K562 (cell line): ENCODE data around the gene WDR64. TPM values are rescaled to one million over a fixed set of nuclear protein-coding genes. Genes with fewer than 3 reads are reported as not detected.

Experiments
- ATAC-seq: fragments of 200-7000 bp; cut with Tn5 transposase; 3 replicates; pipeline ENCODE4 v1.9.1; 2020; ENCODE audit warnings: moderate library complexity
- BruUV-seq: library from RNA; stranded (reverse); fragments of 400-500 nt; replicated peaks from 2 replicates; lab custom pipeline; 2021; lab: Mats Ljungman, UMichigan
- CTCF ChIA-PET: fragments of 300-600 bp; formaldehyde crosslinking; extraction: SDS; loops from one replicate; lab custom pipeline; 2021; ENCODE audit warnings: low intra/inter-chr PET ratio; lab: Yijun Ruan, JAX
- POLR2A ChIA-PET: fragments of 300-600, 350-650 bp; sonication (Branson Sonifier 250); formaldehyde crosslinking; extraction: SDS; loops from one replicate; lab custom pipeline; 2021; ENCODE audit warnings: antibody characterized with exemption, inconsistent platforms; lab: Yijun Ruan, JAX
- DNase-seq, 4 experiments: peaks; one replicate each; pipeline versions ENCODE4 v3.0.0 to v3.0.0-alpha.2; 2011 to 2018; ENCODE audit warnings: low spot score in 3 of 4, mixed read lengths in 3 of 4; ENCODE audit errors: extremely low read depth in 1 of 4
- FAIRE-seq: peaks from 2 replicates; lab custom pipeline; 2011; peaks lifted over from hg19 to GRCh38; lab: Jason Lieb, UNC
- H2AFZ ChIP-seq: 2 replicates; pipeline ENCODE4 v1.6.0; 2011; ENCODE audit warnings: low read depth, low read length, control low read depth, inconsistent platforms
- H3K27ac ChIP-seq: fragments of 200-600 bp; 3 replicates; pipeline ENCODE4 v1.8.0; 2011; ENCODE audit warnings: low read depth, mild to moderate bottlenecking, control low read depth, inconsistent platforms, low read length, moderate library complexity, mixed read lengths; ENCODE audit errors: extremely low read depth
- H3K27me3 ChIP-seq, 2 experiments: fragments of 300-600 bp in 1 of 2; 2 replicates in 1 of 2; 3 replicates in 1 of 2; pipeline versions ENCODE4 v1.6.0 to v1.8.0; 2011; ENCODE audit warnings: inconsistent platforms in 2 of 2, low read length in 2 of 2, mild to moderate bottlenecking in 1 of 2, mixed read lengths in 1 of 2, moderate library complexity in 1 of 2; ENCODE audit not compliant: control insufficient read depth in 2 of 2, insufficient read depth in 2 of 2
- H3K36me3 ChIP-seq: fragments of 300-600 bp; 3 replicates; pipeline ENCODE4 v1.8.0; 2011; ENCODE audit warnings: mild to moderate bottlenecking, low read length, inconsistent platforms; ENCODE audit not compliant: control insufficient read depth, insufficient read depth
- H3K4me1 ChIP-seq, 2 experiments: fragments of 200-600 bp in 1 of 2; replicated peaks in 1 of 2; 2 replicates in 1 of 2; 3 replicates in 1 of 2; pipeline versions ENCODE4 v1.5.1 to v1.8.0; 2011; ENCODE audit warnings: inconsistent platforms in 2 of 2, low read length in 2 of 2, mild to moderate bottlenecking in 1 of 2, mixed read lengths in 1 of 2, moderate library complexity in 1 of 2; ENCODE audit not compliant: control insufficient read depth in 2 of 2, insufficient read depth in 2 of 2
- H3K4me2 ChIP-seq: 2 replicates; pipeline ENCODE4 v1.6.1; 2011; ENCODE audit warnings: low read length, control low read depth, inconsistent platforms, mixed read lengths; ENCODE audit not compliant: insufficient read depth
- H3K4me3 ChIP-seq: fragments of 200-600 bp; sonication (generic), shearing (Covaris generic); 2 replicates; pipeline ENCODE4 v1.5.1; 2016; ENCODE audit warnings: control low read depth, inconsistent platforms
- H3K79me2 ChIP-seq: fragments of 200-600 bp; 3 replicates; pipeline ENCODE4 v1.8.0; 2011; ENCODE audit warnings: low read length, inconsistent platforms; ENCODE audit not compliant: control insufficient read depth, insufficient read depth
- H3K9ac ChIP-seq, 2 experiments: 2 replicates each; pipeline versions ENCODE4 v1.6.0 to v1.6.1; 2011; ENCODE audit warnings: low read depth in 2 of 2, low read length in 2 of 2, control low read depth in 1 of 2, inconsistent platforms in 1 of 2, mild to moderate bottlenecking in 1 of 2, mixed read lengths in 1 of 2; ENCODE audit not compliant: insufficient read depth in 1 of 2
- H3K9me1 ChIP-seq: one replicate; pipeline ENCODE4 v1.6.0; 2011; ENCODE audit warnings: inconsistent platforms, mild to moderate bottlenecking, low read length, moderate library complexity; ENCODE audit not compliant: control insufficient read depth, insufficient read depth
- H3K9me3 ChIP-seq: replicated peaks from 2 replicates; pipeline ENCODE4 v1.5.1; 2011; ENCODE audit warnings: low read depth, low read length, inconsistent platforms; ENCODE audit not compliant: control insufficient read depth, insufficient read depth
- H4K20me1 ChIP-seq: replicated peaks from 2 replicates; pipeline ENCODE4 v1.6.1; 2011; ENCODE audit warnings: low read length, inconsistent platforms, mixed read lengths; ENCODE audit not compliant: control insufficient read depth, insufficient read depth
- ARID1B ChIP-seq: fragments of 450-650 bp; IDR thresholded peaks from 2 replicates; pipeline ENCODE4 v1.6.1; 2016; ENCODE audit warnings: antibody characterized with exemption, mild to moderate bottlenecking, inconsistent platforms
- CTBP1 ChIP-seq: fragments of 450-650 bp; IDR thresholded peaks from 2 replicates; pipeline ENCODE4 v1.6.1; 2016; ENCODE audit warnings: borderline replicate concordance
- GABPB1 ChIP-seq: sonication (generic); formaldehyde crosslinking; IDR thresholded peaks from 2 replicates; pipeline ENCODE4 v1.8.0; 2022; ENCODE audit warnings: mild to moderate bottlenecking, missing genetic modification reagents
- KDM1A ChIP-seq, 2 experiments: fragments of 450-650 bp; IDR thresholded peaks; 2 replicates each; pipeline ENCODE4 v1.6.1; 2016; ENCODE audit warnings: mild to moderate bottlenecking in 2 of 2
- L3MBTL2 ChIP-seq: fragments of 450-650 bp; IDR thresholded peaks from 2 replicates; pipeline ENCODE4 v1.6.1; 2016; ENCODE audit warnings: mild to moderate bottlenecking, moderate library complexity
- MCM5 ChIP-seq: fragments of 450-650 bp; IDR thresholded peaks from 2 replicates; pipeline ENCODE4 v1.6.1; 2016; ENCODE audit warnings: low read depth
- MGA ChIP-seq: fragments of 450-650 bp; IDR thresholded peaks from 2 replicates; pipeline ENCODE4 v1.6.1; 2016; ENCODE audit warnings: mild to moderate bottlenecking, moderate library complexity
- PCBP2 ChIP-seq: fragments of 200-400 bp; formaldehyde crosslinking; IDR thresholded peaks from 2 replicates; pipeline ENCODE4 v1.6.1; 2018; ENCODE audit warnings: low read length, low read depth, mild to moderate bottlenecking, moderate library complexity; ENCODE audit not compliant: poor library complexity, severe bottlenecking
- PHF20 ChIP-seq: fragments of 450-650 bp; IDR thresholded peaks from 2 replicates; pipeline ENCODE4 v1.6.1; 2018; ENCODE audit not compliant: partially characterized antibody
- RBM22 ChIP-seq: fragments of 200-400 bp; formaldehyde crosslinking; IDR thresholded peaks from 2 replicates; pipeline ENCODE4 v1.6.1; 2018; ENCODE audit warnings: low read length, low read depth; ENCODE audit not compliant: poor library complexity, severe bottlenecking
- SOX6 ChIP-seq: fragments of 450-650 bp; IDR thresholded peaks from 2 replicates; pipeline ENCODE4 v1.6.1; 2014; ENCODE audit warnings: mild to moderate bottlenecking
- WGBS: fragments of 100-300 bp; shearing (Covaris generic); methylation state at CpG from one replicate; pipeline ENCODE4 v1.1.6; 2016; ENCODE audit warnings: low coverage, mixed read lengths; ENCODE audit not compliant: insufficient coverage; ENCODE audit errors: missing lambda C conversion rate; 5-methylcytosine and 5-hydroxymethylcytosine counted together
- in situ Hi-C: fragments of 300-500 bp; cut with MboI; formaldehyde crosslinking; loops from 4 replicates; pipeline ENCODE4 v1.15.0; 2018; ENCODE audit warnings: inconsistent platforms, mixed read lengths
- intact Hi-C: fragments of 100-400 bp; cut with micrococcal nuclease; formaldehyde crosslinking; loops from 2 replicates; pipeline ENCODE4 v1.14.2; 2022
- polyA plus RNA-seq, 8 experiments: library from polyadenylated mRNA; depleted of rRNA in 4 of 8; stranded (reverse) in 5 of 8; unstranded in 3 of 8; fragments of >200 nt; fragmentation: Nextera tagmentation in 2 of 8; fragmentation: Illumina TruSeq in 1 of 8; extraction: Ambion mirVana in 2 of 8; extraction: Trizol in 1 of 8; gene quantifications; 2 replicates each; pipeline versions ENCODE4 v1.2.1 to v1.2.3, GENCODE V29; 2011 to 2014; ENCODE audit warnings: inconsistent platforms in 1 of 8, missing spikeins in 1 of 8
- total RNA-seq, 7 experiments: library from RNA; depleted of rRNA in 6 of 7; stranded (reverse); fragments of >200 nt in 6 of 7; fragmentation: Illumina TruSeq in 2 of 7; extraction: Trizol in 2 of 7; gene quantifications; 2 replicates each; pipeline versions ENCODE4 v1.2.1 to v1.2.3, GENCODE V29; 2011 to 2021; ENCODE audit warnings: low replicate concordance in 1 of 7

WDR64 gene
- total and polyA plus RNA-seq, 9 of the 15 experiments (the other 6 are each of a cell fraction or from before 2014, with no cell fraction given), result 0.06 to 0.29 (median 0.19) TPM; not detected in 5

GRCh38 chr1:241817956-241818612 lies 166.0 kb downstream of the WDR64 start:
- POLR2A ChIA-PET, result no interaction called here
- DNase-seq (no peak), FAIRE-seq (peak; percentile 23), ATAC-seq (peak; percentile 71)
- no peaks in the 10 kb centered on the region for H3K27me3 ChIP-seq
- H2AFZ ChIP-seq, result peak overlapping the region; percentile 5; the same call in 1 of the 2 replicates
- H3K27ac ChIP-seq, result no peak overlapping the region
- H3K9me3 ChIP-seq, result no peaks in the 10 kb centered on the region
- no peaks in the 10 kb centered on the region for H3K36me3 ChIP-seq
- no peaks in the 10 kb centered on the region for H4K20me1 ChIP-seq
- no TSS peak for BruUV-seq
- H3K9ac ChIP-seq, result peak overlapping the region in 1 of 2 experiments; percentile 29; a peak in 1 of 4 replicates
- H3K4me3 ChIP-seq, result no peak overlapping the region
- no peaks in the 10 kb centered on the region for H3K79me2 ChIP-seq
- H3K4me1 ChIP-seq, result peaks cover 0 to 7% of the 10 kb centered on the region in 2 experiments; a peak in 1 of 5 replicates
- in situ Hi-C loops, result no loop called here
- intact Hi-C loops, result no loop called here
- CTCF ChIA-PET, result no interaction called here
- 19% methylated on average over 3 of the region's 3 CpGs for WGBS
- no peaks in the 10 kb centered on the region for H3K9me1 ChIP-seq
- H3K4me2 ChIP-seq, result no peak overlapping the region
- TF ChIP-seq ARID1B, result peak; percentile 59
- TF ChIP-seq CTBP1, result peak; percentile 46; the same call in 1 of the 2 replicates
- 0 out of 2 replicates have a peak, but pooled peaks have one; percentile 37 for TF ChIP-seq SOX6
- no peak for TF ChIP-seq MCM5
- TF ChIP-seq KDM1A (IDR thresholded peaks at IDR 0.05), result 0 out of 4 replicates have a peak, but pooled peaks of 1 of the 2 experiments have one; percentile 15
- no peak for TF ChIP-seq PCBP2
- no peak for TF ChIP-seq MGA
- TF ChIP-seq RBM22, result no peak
- no peak for TF ChIP-seq L3MBTL2
- no peak for TF ChIP-seq GABPB1 (CRISPR knock-in tag)
- TF ChIP-seq PHF20, result peak; percentile 34
